Stimulated activated CD4-positive, alpha-beta T cell treated with anti-CD3 and anti-CD28 coated beads, Interleukin-1b, Interleukin-23, amount 100 ng/mL, for 24 hours (primary cell): Measurements from ENCODE around the gene SLC25A19.
"Not testable (repeated sequence)": the region's sequence is repeated elsewhere in the genome, so short reads cannot be mapped to it uniquely, and the experiment has no call there.

Source experiments
- DNase-seq, 4 experiments: peaks; one replicate each; pipeline ENCODE4 v3.0.0-alpha.2; 2020; ENCODE audit warnings: low read depth in 4 of 4, low spot score in 1 of 4

Gene SLC25A19

GRCh38 chr17:75301502-75302206 lies 12.4 kb upstream of the SLC25A19 start:
- DNase-seq = no peak

GRCh38 chr17:75301049-75301448 lies 11.8 kb upstream of the SLC25A19 start:
- no peak for DNase-seq

- DNase-seq = no peak
Measured at GRCh38 chr17:75300280-75300679, 11.0 kb upstream of the SLC25A19 start.

GRCh38 chr17:75295201-75296158 lies 6.2 kb upstream of the SLC25A19 start:
- DNase-seq = no peak

- DNase-seq = not testable (repeated sequence)
Measured at GRCh38 chr17:75292810-75293448, 3.7 kb upstream of the SLC25A19 start.

GRCh38 chr17:75289832-75290337 lies 652 bp upstream of the SLC25A19 start:
- DNase-seq = peak in 3 of 4 experiments; percentile 40 to 64 (median 50)

- DNase-seq = peak in 2 of 4 experiments; percentile 39 to 46
Measured at GRCh38 chr17:75288770-75289114, 491 bp downstream of the SLC25A19 start.

- DNase-seq = no peak
Measured at GRCh38 chr17:75288359-75288758, 874 bp downstream of the SLC25A19 start.

- DNase-seq = no peak
Measured at GRCh38 chr17:75287221-75287620, 2.0 kb downstream of the SLC25A19 start.

GRCh38 chr17:75285123-75285522 lies 4.1 kb downstream of the SLC25A19 start:
- DNase-seq = no peak

- DNase-seq = not testable (repeated sequence)
Measured at GRCh38 chr17:75280189-75280588, 9.0 kb downstream of the SLC25A19 start.

GRCh38 chr17:75277664-75278071 lies 11.6 kb downstream of the SLC25A19 start:
- DNase-seq = no peak

- no peak for DNase-seq
Measured at GRCh38 chr17:75273977-75274708, 15.1 kb downstream of the SLC25A19 start.

- DNase-seq = no peak
Measured at GRCh38 chr17:75272848-75273184, 16.4 kb downstream of the SLC25A19 start.

- DNase-seq = peak in 1 of 4 experiments; percentile 17
Measured at GRCh38 chr17:75271955-75272847, 17.0 kb downstream of the SLC25A19 start.

- peak; percentile 74 to 88 (median 82) for DNase-seq
Measured at GRCh38 chr17:75271233-75271954, 17.8 kb downstream of the SLC25A19 start.

GRCh38 chr17:75270966-75271232 lies 18.3 kb downstream of the SLC25A19 start, which contains the start of gene MIF4GD:
Gene MIF4GD, minus strand, starts transcription at chr17:75271231. Its CDS starts 1,036 bp downstream, at chr17:75270195.
- DNase-seq = no peak

GRCh38 chr17:75270218-75270965 lies 18.8 kb downstream of the SLC25A19 start:
- DNase-seq = peak in 1 of 4 experiments; percentile 54

GRCh38 chr17:75269844-75270217 lies 19.4 kb downstream of the SLC25A19 start:
- DNase-seq = no peak
